ENCODE data around the gene JSRP1. TPM values are rescaled to one million over a fixed set of nuclear protein-coding genes. Genes with fewer than 3 reads are reported as not detected.

JSRP1 gene
- total and polyA plus RNA-seq, 7 donors: 107 to 271 (median 137) TPM

GRCh38 chr19:2259336-2259735 lies 3.1 kb upstream of the JSRP1 start:
- no peak for ATAC-seq
- Histone ChIP-seq H3K27me3 (ENCODE audit: insufficient read depth in 3 of 3, low read length in 2 of 3) (no peaks in the 10 kb centered on the region), H3K27ac (no peak overlapping the region), H3K4me3 (no peak overlapping the region), H3K9me3 (no peaks in the 10 kb centered on the region), H3K4me1 (peaks cover 3% of the 10 kb centered on the region), H3K36me3 (ENCODE audit: insufficient read depth in 1 of 2, low read depth in 1 of 2) (no peaks in the 10 kb centered on the region)
- 84 to 97% (median 93%) methylated on average over 5 of the region's 5 CpGs for WGBS, 3 donors
- no peak for DNase-seq
- no peak for TF ChIP-seq CTCF (IDR thresholded peaks at IDR 0.05)
- intact Hi-C loops (cut with DNase I): no loop called here

GRCh38 chr19:2255112-2255845 lies 938 bp downstream of the JSRP1 start:
- peaks cover 0 to 13% (median 0%) of the 10 kb centered on the region in 3 donors for H3K27me3 ChIP-seq (ENCODE audit: insufficient read depth in 3 of 3, low read length in 2 of 3)
- H3K27ac ChIP-seq: peak overlapping the region; percentile 100
- peak overlapping the region; percentile 72 for H3K4me3 ChIP-seq
- intact Hi-C loops (cut with DNase I): loop anchor here in 1 of 2 donors (2.0 kb wide), 1 partner anchor 14 kb away; no protein-coding TSS in a partner anchor
- DNase-seq (peak in 1 of 2 donors; percentile 82), ATAC-seq (peak; percentile 62 to 81 (median 76))
- WGBS, 3 donors: 35 to 41% (median 39%) methylated on average over 15 to 16 of the region's 16 CpGs
- TF ChIP-seq CTCF (IDR thresholded peaks at IDR 0.05): no peak
- H3K9me3 ChIP-seq: no peaks in the 10 kb centered on the region
- peaks cover 0 to 28% of the 10 kb centered on the region in 2 donors for H3K36me3 ChIP-seq (ENCODE audit: insufficient read depth in 1 of 2, low read depth in 1 of 2)
- peaks cover 25% of the 10 kb centered on the region for H3K4me1 ChIP-seq

GRCh38 chr19:2254064-2254872 lies 1.9 kb downstream of the JSRP1 start:
- Histone ChIP-seq H3K36me3 (ENCODE audit: insufficient read depth in 1 of 2, low read depth in 1 of 2) (peaks cover 0 to 28% of the 10 kb centered on the region in 2 donors), H3K27me3 (ENCODE audit: insufficient read depth in 3 of 3, low read length in 2 of 3) (peaks cover 0 to 13% (median 0%) of the 10 kb centered on the region in 3 donors), H3K9me3 (no peaks in the 10 kb centered on the region), H3K4me1 (peaks cover 30% of the 10 kb centered on the region), H3K27ac (peak overlapping the region; percentile 100), H3K4me3 (peak overlapping the region; percentile 72)
- no peak for ATAC-seq
- intact Hi-C loops (cut with DNase I): loop anchor here in 1 of 2 donors (2.0 kb wide), 1 partner anchor 13 kb away; no protein-coding TSS in a partner anchor
- peak; percentile 24 for TF ChIP-seq CTCF (IDR thresholded peaks at IDR 0.05)
- WGBS, 3 donors: 39 to 62% (median 49%) methylated on average over 20 of the region's 20 CpGs
- DNase-seq: no peak

- peak in 1 of 4 donors; percentile 1 for ATAC-seq
- H3K27me3 ChIP-seq (ENCODE audit: insufficient read depth in 3 of 3, low read length in 2 of 3): peaks cover 0 to 13% (median 0%) of the 10 kb centered on the region in 3 donors
- peaks cover 30% of the 10 kb centered on the region for H3K4me1 ChIP-seq
- WGBS, 3 donors: 41 to 45% (median 43%) methylated on average over 62 to 77 of the region's 77 CpGs
- H3K9me3 ChIP-seq: no peaks in the 10 kb centered on the region
- intact Hi-C loops (cut with DNase I): loop anchor here in 1 of 2 donors (2.0 kb wide), 1 partner anchor 13 kb away; no protein-coding TSS in a partner anchor
- TF ChIP-seq CTCF (IDR thresholded peaks at IDR 0.05): no peak
- peaks cover 0 to 28% of the 10 kb centered on the region in 2 donors for H3K36me3 ChIP-seq (ENCODE audit: insufficient read depth in 1 of 2, low read depth in 1 of 2)
- H3K4me3 ChIP-seq: peak overlapping the region; percentile 72
- peak overlapping the region; percentile 100 for H3K27ac ChIP-seq
- no peak for DNase-seq
Measured at GRCh38 chr19:2253106-2254063, 2.8 kb downstream of the JSRP1 start.
